ENCODE measurements around the gene PPP3CA. TPM values are rescaled to one million over a fixed set of nuclear protein-coding genes. Genes with fewer than 3 reads are reported as not detected.

Gene PPP3CA
- total and polyA plus RNA-seq, 2 of the 13 experiments (the other 11 are each of a cell fraction or from before 2014, with no cell fraction given): 4.8 to 13.2 TPM

DNA sequence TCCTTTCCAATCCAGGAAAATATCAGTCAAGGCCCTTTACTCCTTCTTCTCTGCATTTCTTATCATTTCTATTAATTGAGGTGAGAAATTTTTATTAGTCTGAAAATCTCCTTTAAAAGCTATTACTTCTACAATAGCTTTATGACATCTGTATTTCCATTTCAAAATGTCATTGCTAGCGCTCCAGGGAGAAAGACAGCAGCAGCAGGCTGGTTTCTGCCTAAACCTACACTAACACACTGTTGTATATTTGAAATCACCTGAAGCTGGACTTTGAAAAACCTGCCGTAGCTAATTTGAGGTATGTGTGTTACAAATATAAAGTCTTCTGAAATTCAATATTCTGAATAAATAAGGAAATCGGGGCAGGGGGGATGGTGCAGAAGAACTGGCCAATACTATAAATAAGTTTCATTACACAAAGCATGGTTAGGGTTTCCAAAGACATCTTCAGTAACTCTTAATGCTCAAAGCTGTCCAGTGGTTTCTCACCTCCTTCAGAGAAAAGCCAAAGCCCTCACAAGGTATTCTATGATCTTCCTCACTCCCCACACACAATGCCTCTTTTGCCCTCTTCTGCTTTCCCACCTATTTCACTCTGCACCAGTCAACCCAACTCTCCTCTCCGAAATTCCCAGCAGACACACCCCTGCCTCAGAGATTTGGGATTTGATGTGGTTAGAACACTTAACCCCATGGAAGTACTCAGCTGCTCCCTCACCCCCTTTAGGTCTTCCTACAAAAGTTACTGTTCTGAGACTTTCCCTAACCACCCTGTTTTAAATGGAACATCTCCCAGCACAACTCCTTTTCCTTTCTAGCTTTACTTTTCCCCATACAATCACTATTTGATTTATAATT, 122.7 kb downstream of the PPP3CA start:
- no peak for FAIRE-seq
- ATAC-seq: no peak
- no peaks in the 10 kb centered on the region for H3K9me3 ChIP-seq (ENCODE audit: low read length)
- H3K4me2 ChIP-seq (ENCODE audit: low read depth, low read length): no peak overlapping the region
- no TSS peak for BruUV-seq (replicated peaks)
- H4K20me1 ChIP-seq (ENCODE audit: insufficient read depth, low read length): no peaks in the 10 kb centered on the region
- intact Hi-C loops (cut with micrococcal nuclease; ENCODE audit: unreplicated experiment): no loop called here
- H3K9ac ChIP-seq (ENCODE audit: insufficient read depth, low read depth, low read length): no peak overlapping the region
- in situ Hi-C loops (cut with HindIII; ENCODE audit: extremely low pct_ligation_motif_present, low pct_unique_long_range_greater_than_20kb): no loop called here
- no peak for DNase-seq (ENCODE audit: low spot score)
- H3K27me3 ChIP-seq (ENCODE audit: control insufficient read depth in 1 of 2, insufficient read depth in 2 of 2, low read length in 2 of 2): no peaks in the 10 kb centered on the region
- no peak overlapping the region for H2AFZ ChIP-seq (ENCODE audit: low read length)
- H3K79me2 ChIP-seq (ENCODE audit: insufficient read depth, low read length): peaks cover 4% of the 10 kb centered on the region
- no peak overlapping the region for H3K4me3 ChIP-seq (replicated peaks in 1 of 3; ENCODE audit: insufficient read depth in 1 of 3, low read depth in 2 of 3, low read length in 3 of 3)
- TF ChIP-seq GLI4 (CRISPR knock-in tag; IDR thresholded peaks at IDR 0.05; ENCODE audit: borderline replicate concordance) (no peak), ZNF839 (CRISPR knock-in tag; IDR thresholded peaks at IDR 0.05; ENCODE audit: borderline replicate concordance) (no peak), MYNN (CRISPR knock-in tag; IDR thresholded peaks at IDR 0.05; ENCODE audit: low read depth) (no peak), ZNF577 (CRISPR knock-in tag; IDR thresholded peaks at IDR 0.05; ENCODE audit: borderline replicate concordance, low read depth) (no peak), ZNF770 (CRISPR knock-in tag; IDR thresholded peaks at IDR 0.05) (no peak), ATRX (CRISPR knock-in tag; IDR thresholded peaks at IDR 0.05; ENCODE audit: borderline replicate concordance) (no peak), ZFAT (CRISPR knock-in tag; conservative IDR thresholded peaks at IDR 0.05) (no peak), MED8 (CRISPR knock-in tag; IDR thresholded peaks at IDR 0.05; ENCODE audit: insufficient replicate concordance) (no peak), JUNB (CRISPR knock-in tag; IDR thresholded peaks at IDR 0.05; ENCODE audit: borderline replicate concordance) (no peak), NAIF1 (CRISPR knock-in tag; IDR thresholded peaks at IDR 0.05; ENCODE audit: borderline replicate concordance) (no peak)
- TF ChIP-seq, protein P1, sequence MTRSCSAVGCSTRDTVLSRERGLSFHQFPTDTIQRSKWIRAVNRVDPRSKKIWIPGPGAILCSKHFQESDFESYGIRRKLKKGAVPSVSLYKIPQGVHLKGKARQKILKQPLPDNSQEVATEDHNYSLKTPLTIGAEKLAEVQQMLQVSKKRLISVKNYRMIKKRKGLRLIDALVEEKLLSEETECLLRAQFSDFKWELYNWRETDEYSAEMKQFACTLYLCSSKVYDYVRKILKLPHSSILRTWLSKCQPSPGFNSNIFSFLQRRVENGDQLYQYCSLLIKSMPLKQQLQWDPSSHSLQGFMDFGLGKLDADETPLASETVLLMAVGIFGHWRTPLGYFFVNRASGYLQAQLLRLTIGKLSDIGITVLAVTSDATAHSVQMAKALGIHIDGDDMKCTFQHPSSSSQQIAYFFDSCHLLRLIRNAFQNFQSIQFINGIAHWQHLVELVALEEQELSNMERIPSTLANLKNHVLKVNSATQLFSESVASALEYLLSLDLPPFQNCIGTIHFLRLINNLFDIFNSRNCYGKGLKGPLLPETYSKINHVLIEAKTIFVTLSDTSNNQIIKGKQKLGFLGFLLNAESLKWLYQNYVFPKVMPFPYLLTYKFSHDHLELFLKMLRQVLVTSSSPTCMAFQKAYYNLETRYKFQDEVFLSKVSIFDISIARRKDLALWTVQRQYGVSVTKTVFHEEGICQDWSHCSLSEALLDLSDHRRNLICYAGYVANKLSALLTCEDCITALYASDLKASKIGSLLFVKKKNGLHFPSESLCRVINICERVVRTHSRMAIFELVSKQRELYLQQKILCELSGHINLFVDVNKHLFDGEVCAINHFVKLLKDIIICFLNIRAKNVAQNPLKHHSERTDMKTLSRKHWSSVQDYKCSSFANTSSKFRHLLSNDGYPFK (CRISPR knock-in tag; IDR thresholded peaks at IDR 0.05; ENCODE audit: borderline replicate concordance): no peak
- WGBS (ENCODE audit: low lambda C conversion rate): 84% methylated on average over 4 of the region's 4 CpGs
- POLR2A ChIA-PET: no interaction called here
- CTCF ChIA-PET (ENCODE audit: low intra/inter-chr PET ratio, low total read pairs): no interaction called here
- no peaks in the 10 kb centered on the region for H3K36me3 ChIP-seq (replicated peaks in 1 of 2; ENCODE audit: control insufficient read depth in 1 of 2, insufficient read depth in 2 of 2, low read length in 2 of 2)
- no peak overlapping the region for H3K27ac ChIP-seq (ENCODE audit: extremely low read length, insufficient read depth, low read length)
- no peaks in the 10 kb centered on the region for H3K4me1 ChIP-seq (ENCODE audit: insufficient read depth, low read length)
